Measurements from ENCODE around the gene ELMO1. TPM values are rescaled to one million over a fixed set of nuclear protein-coding genes. Genes with fewer than 3 reads are reported as not detected.

Gene ELMO1
- total and polyA plus RNA-seq, 8 donors = 3.0 to 20.6 (median 6.6) TPM

- Histone ChIP-seq H3K9me3 (no peaks in the 10 kb centered on the region), H3K4me3 (no peak overlapping the region), H3K4me1 (peaks cover 0 to 11% (median 8%) of the 10 kb centered on the region in 3 donors), H3K27me3 (no peaks in the 10 kb centered on the region), H3K27ac (no peak overlapping the region), H3K36me3 (no peaks in the 10 kb centered on the region)
- intact Hi-C loops (cut with DNase I) = no loop called here
- no peak for TF ChIP-seq CTCF (IDR thresholded peaks at IDR 0.05)
- WGBS, 2 donors = 94 to 97% methylated on average over 3 of the region's 3 CpGs
- FAIRE-seq = no peak
- DNase-seq = no peak
- ATAC-seq = no peak
Measured at GRCh38 chr7:37011151-37011890, 437.3 kb downstream of the ELMO1 start.

- FAIRE-seq (no peak), DNase-seq (no peak), ATAC-seq (no peak)
- no peak overlapping the region for H3K4me3 ChIP-seq
- no peaks in the 10 kb centered on the region for H3K9me3 ChIP-seq
- H3K36me3 ChIP-seq = no peaks in the 10 kb centered on the region
- H3K4me1 ChIP-seq = peaks cover 0 to 7% (median 4%) of the 10 kb centered on the region in 3 donors
- WGBS, 2 donors = 67 to 71% methylated on average over 4 of the region's 4 CpGs
- H3K27me3 ChIP-seq = no peaks in the 10 kb centered on the region
- no peak overlapping the region for H3K27ac ChIP-seq
- no peak for TF ChIP-seq CTCF (IDR thresholded peaks at IDR 0.05)
- intact Hi-C loops (cut with DNase I) = no loop called here
Measured at GRCh38 chr7:37009125-37009675, 439.5 kb downstream of the ELMO1 start.

- H3K36me3 ChIP-seq = no peaks in the 10 kb centered on the region
- no peak overlapping the region for H3K27ac ChIP-seq
- intact Hi-C loops (cut with DNase I) = no loop called here
- peaks cover 0 to 7% (median 4%) of the 10 kb centered on the region in 3 donors for H3K4me1 ChIP-seq
- ATAC-seq (no peak), DNase-seq (no peak), FAIRE-seq (no peak)
- no peaks in the 10 kb centered on the region for H3K27me3 ChIP-seq
- H3K4me3 ChIP-seq = no peak overlapping the region
- no peak for TF ChIP-seq CTCF (IDR thresholded peaks at IDR 0.05)
- WGBS, 2 donors = 88 to 89% methylated on average over 3 of the region's 3 CpGs
- no peaks in the 10 kb centered on the region for H3K9me3 ChIP-seq
Measured at GRCh38 chr7:37007691-37008090, 441.0 kb downstream of the ELMO1 start.

- WGBS, 2 donors = 73 to 79% methylated on average over 4 of the region's 4 CpGs
- Histone ChIP-seq H3K9me3 (no peaks in the 10 kb centered on the region), H3K4me1 (peaks cover 0 to 7% (median 4%) of the 10 kb centered on the region in 3 donors), H3K27me3 (no peaks in the 10 kb centered on the region), H3K4me3 (no peak overlapping the region), H3K36me3 (no peaks in the 10 kb centered on the region), H3K27ac (no peak overlapping the region)
- intact Hi-C loops (cut with DNase I) = no loop called here
- no peak for TF ChIP-seq CTCF (IDR thresholded peaks at IDR 0.05)
- ATAC-seq = peak in 1 of 4 donors; percentile 54
- no peak for DNase-seq
- no peak for FAIRE-seq
Measured at GRCh38 chr7:37007268-37007667, 441.4 kb downstream of the ELMO1 start.

GRCh38 chr7:37006764-37007163 is 441.9 kb downstream of the ELMO1 start:
- 77 to 79% methylated on average over 2 of the region's 2 CpGs for WGBS, 2 donors

More at GRCh38 chr7:37006764-37007163, 441.9 kb downstream of the ELMO1 start:
- intact Hi-C loops (cut with DNase I) = no loop called here
- ATAC-seq (no peak), FAIRE-seq (no peak), DNase-seq (no peak)
- Histone ChIP-seq H3K4me3 (no peak overlapping the region), H3K27me3 (no peaks in the 10 kb centered on the region), H3K36me3 (no peaks in the 10 kb centered on the region), H3K4me1 (peaks cover 0 to 7% (median 4%) of the 10 kb centered on the region in 3 donors), H3K27ac (no peak overlapping the region), H3K9me3 (no peaks in the 10 kb centered on the region)
- TF ChIP-seq CTCF (IDR thresholded peaks at IDR 0.05) = no peak

Data from pancreas (tissue), 10 donors.